ENCODE results near the gene MAP9.

Gene MAP9

DNA sequence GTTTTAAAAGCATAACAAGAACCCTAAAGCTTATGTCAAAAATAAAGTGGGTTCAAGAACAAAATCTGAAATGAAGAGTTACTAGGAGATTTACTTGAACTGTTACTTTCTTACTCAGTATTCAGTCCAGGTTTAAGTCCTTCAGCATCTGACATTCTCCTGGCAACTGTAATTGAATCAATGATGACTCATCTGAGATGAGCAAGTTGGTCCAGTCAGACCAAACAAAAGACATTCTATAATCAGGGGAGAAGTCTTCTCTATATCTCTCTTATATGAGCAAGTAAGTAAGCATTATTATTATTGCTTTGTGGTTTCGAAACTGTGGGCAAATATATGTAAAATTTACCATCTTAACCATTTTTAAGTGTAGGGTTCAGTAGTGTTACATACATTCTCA is 34.6 kb downstream of the MAP9 start:
- no peak for DNase-seq (ENCODE audit: low read depth in 1 of 2, low spot score in 1 of 2)
- Histone ChIP-seq H3K4me3 (replicated peaks; ENCODE audit: insufficient read depth, low read length) (no peak overlapping the region), H3K27me3 (ENCODE audit: insufficient read depth, poor library complexity, severe bottlenecking) (no peaks in the 10 kb centered on the region), H3K27ac (replicated peaks) (no peak overlapping the region)
- TF ChIP-seq, protein P1, sequence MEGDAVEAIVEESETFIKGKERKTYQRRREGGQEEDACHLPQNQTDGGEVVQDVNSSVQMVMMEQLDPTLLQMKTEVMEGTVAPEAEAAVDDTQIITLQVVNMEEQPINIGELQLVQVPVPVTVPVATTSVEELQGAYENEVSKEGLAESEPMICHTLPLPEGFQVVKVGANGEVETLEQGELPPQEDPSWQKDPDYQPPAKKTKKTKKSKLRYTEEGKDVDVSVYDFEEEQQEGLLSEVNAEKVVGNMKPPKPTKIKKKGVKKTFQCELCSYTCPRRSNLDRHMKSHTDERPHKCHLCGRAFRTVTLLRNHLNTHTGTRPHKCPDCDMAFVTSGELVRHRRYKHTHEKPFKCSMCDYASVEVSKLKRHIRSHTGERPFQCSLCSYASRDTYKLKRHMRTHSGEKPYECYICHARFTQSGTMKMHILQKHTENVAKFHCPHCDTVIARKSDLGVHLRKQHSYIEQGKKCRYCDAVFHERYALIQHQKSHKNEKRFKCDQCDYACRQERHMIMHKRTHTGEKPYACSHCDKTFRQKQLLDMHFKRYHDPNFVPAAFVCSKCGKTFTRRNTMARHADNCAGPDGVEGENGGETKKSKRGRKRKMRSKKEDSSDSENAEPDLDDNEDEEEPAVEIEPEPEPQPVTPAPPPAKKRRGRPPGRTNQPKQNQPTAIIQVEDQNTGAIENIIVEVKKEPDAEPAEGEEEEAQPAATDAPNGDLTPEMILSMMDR (IDR thresholded peaks at IDR 0.05; ENCODE audit: insufficient read depth, low read length): no peak
- TF ChIP-seq GABPA (IDR thresholded peaks at IDR 0.05; ENCODE audit: low read depth) (no peak), POLR2AphosphoS5 (IDR thresholded peaks at IDR 0.05; ENCODE audit: low read depth) (no peak), SPI1 (IDR thresholded peaks at IDR 0.05; ENCODE audit: borderline replicate concordance, low read depth) (no peak)
- TF ChIP-seq, protein P2, sequence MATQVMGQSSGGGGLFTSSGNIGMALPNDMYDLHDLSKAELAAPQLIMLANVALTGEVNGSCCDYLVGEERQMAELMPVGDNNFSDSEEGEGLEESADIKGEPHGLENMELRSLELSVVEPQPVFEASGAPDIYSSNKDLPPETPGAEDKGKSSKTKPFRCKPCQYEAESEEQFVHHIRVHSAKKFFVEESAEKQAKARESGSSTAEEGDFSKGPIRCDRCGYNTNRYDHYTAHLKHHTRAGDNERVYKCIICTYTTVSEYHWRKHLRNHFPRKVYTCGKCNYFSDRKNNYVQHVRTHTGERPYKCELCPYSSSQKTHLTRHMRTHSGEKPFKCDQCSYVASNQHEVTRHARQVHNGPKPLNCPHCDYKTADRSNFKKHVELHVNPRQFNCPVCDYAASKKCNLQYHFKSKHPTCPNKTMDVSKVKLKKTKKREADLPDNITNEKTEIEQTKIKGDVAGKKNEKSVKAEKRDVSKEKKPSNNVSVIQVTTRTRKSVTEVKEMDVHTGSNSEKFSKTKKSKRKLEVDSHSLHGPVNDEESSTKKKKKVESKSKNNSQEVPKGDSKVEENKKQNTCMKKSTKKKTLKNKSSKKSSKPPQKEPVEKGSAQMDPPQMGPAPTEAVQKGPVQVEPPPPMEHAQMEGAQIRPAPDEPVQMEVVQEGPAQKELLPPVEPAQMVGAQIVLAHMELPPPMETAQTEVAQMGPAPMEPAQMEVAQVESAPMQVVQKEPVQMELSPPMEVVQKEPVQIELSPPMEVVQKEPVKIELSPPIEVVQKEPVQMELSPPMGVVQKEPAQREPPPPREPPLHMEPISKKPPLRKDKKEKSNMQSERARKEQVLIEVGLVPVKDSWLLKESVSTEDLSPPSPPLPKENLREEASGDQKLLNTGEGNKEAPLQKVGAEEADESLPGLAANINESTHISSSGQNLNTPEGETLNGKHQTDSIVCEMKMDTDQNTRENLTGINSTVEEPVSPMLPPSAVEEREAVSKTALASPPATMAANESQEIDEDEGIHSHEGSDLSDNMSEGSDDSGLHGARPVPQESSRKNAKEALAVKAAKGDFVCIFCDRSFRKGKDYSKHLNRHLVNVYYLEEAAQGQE (IDR thresholded peaks at IDR 0.05; ENCODE audit: insufficient replicate concordance, low read depth): no peak

DNA sequence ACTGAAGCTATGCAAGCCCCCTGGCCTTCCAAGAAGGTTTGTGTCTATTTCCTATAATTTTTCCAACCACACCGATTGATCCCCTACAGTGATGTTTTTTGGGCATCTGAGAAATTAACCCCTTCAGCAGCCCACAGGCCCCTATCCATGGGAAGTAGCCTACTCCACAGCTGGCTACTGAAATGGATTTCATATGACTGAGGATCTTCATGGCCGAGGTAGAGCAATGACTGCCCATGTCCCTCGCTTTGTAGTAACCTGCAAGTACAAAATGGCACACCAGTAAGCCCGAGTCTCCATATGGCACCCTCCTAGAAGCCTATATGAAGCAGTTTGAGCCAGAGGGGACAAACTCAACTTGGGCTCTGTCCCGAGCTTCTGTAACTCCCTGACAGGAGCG is 36.8 kb downstream of the MAP9 start:
- H3K27me3 ChIP-seq (ENCODE audit: insufficient read depth, poor library complexity, severe bottlenecking): no peaks in the 10 kb centered on the region
- TF ChIP-seq SPI1 (IDR thresholded peaks at IDR 0.05; ENCODE audit: borderline replicate concordance, low read depth) (no peak), GABPA (IDR thresholded peaks at IDR 0.05; ENCODE audit: low read depth) (no peak), POLR2AphosphoS5 (IDR thresholded peaks at IDR 0.05; ENCODE audit: low read depth) (no peak)
- TF ChIP-seq, protein P1 (IDR thresholded peaks at IDR 0.05; ENCODE audit: insufficient read depth, low read length): no peak
- TF ChIP-seq, protein P2 (IDR thresholded peaks at IDR 0.05; ENCODE audit: insufficient replicate concordance, low read depth): no peak
- no peak overlapping the region for H3K27ac ChIP-seq (replicated peaks)
- DNase-seq (ENCODE audit: low read depth in 1 of 2, low spot score in 1 of 2): no peak
- H3K4me3 ChIP-seq (replicated peaks; ENCODE audit: insufficient read depth, low read length): no peak overlapping the region

DNA sequence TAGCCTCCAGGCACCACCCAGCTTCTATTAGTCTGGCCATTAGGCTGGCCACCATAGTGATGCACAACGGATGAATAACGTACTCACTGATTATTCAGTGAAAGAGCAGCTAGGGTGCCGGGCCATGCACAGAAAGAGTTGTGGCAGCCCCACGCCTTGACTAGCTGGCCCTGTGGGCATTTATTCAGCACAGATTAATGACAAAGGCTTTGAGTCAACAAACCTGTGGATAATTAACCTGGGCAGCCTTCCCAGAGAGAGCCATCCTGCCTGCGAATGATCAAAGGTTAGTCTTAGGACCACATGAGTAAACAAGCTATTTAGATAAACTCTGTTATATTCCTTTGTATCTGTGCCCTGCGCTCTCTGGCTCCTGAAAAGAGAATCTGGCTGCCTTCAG is 37.2 kb downstream of the MAP9 start:
- TF ChIP-seq, protein P2 (IDR thresholded peaks at IDR 0.05; ENCODE audit: insufficient replicate concordance, low read depth): no peak
- TF ChIP-seq GABPA (IDR thresholded peaks at IDR 0.05; ENCODE audit: low read depth) (no peak), SPI1 (IDR thresholded peaks at IDR 0.05; ENCODE audit: borderline replicate concordance, low read depth) (no peak), POLR2AphosphoS5 (IDR thresholded peaks at IDR 0.05; ENCODE audit: low read depth) (no peak)
- TF ChIP-seq, protein P1 (IDR thresholded peaks at IDR 0.05; ENCODE audit: insufficient read depth, low read length): no peak
- Histone ChIP-seq H3K27ac (replicated peaks) (no peak overlapping the region), H3K4me3 (replicated peaks; ENCODE audit: insufficient read depth, low read length) (no peak overlapping the region), H3K27me3 (ENCODE audit: insufficient read depth, poor library complexity, severe bottlenecking) (no peaks in the 10 kb centered on the region)
- DNase-seq (ENCODE audit: low read depth in 1 of 2, low spot score in 1 of 2): no peak

All from HL-60 (cell line).